Measurements from ENCODE around the gene ROR2.

The ROR2 gene

GRCh38 chr9:91771027-91771426 lies 179.0 kb downstream of the ROR2 start:
- DNase-seq, result peak; percentile 95

DNA sequence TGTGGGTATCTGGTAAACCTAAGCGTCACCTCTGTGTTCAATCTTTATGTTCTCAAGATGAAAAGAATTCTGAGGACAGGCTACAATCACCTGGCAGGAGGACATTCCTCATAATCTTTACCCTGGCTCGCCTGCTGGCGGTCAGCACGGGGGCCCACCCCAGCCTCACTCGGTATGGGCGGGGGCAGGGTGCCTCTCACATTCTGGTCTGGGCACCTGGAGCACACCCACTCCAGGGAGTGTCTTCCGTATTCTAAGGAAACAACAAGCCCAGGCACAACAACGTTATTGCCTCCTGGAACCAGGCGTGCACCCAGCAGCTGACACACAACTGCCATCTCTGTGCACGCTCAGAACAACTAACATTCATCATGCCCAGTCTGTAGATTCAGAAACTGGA lies 179.8 kb downstream of the ROR2 start:
- DNase-seq, result no peak

GRCh38 chr9:91768977-91769916 lies 180.8 kb downstream of the ROR2 start:
- no peak for DNase-seq

DNA sequence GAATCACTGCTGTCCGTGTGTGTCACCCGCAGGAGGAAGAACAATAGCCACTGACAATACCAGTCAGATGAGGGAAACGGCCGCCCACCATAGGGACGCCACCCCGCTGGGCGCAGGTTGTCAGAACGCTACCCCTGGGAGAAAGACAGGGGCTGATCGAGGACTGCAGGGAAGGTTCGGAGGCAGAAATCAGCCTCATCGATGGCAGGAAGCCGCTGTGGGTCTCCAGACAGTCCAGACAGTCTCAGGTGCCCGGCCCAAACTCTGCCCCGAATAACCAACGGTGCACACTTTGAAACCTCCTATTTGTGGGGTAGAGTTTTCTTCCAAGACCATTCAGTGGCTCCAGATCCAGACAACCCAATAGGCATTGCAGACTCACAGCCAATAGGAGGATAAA lies 181.5 kb downstream of the ROR2 start:
- DNase-seq, result no peak

DNA sequence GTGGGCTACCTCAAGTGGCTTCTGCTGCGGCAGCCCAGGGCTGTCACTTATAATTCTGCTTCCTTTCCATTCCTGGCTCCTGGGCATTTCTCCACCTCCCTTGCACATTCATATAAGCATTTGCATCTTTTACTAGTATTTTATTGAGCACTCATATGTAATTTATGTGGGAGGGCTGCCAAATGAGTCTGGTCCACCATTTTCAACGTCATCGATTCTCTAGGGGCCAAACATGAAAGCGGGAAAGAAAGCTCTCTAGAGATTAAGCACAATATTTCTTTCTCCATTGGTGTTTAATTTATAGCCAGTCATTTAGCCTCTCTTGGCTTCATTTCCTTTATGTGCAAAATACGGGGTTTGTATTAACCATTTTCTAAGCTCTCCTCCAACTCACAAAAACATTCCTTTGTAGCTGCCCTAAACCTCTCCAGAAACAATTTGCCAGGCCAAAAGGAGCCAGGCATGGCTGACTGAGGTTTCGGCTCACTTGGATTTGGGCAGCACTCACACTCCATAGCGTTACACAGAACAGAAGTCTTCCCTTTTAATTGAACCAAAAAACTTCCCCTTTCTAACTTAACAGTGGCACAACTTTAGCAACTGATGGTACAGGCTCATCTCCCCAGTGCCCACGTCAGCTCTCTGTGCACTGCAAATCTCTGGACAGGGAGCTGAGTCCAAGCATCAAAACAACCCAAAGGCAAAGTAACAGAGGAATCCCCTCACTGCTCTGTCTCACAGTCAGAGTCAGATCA lies 183.5 kb downstream of the ROR2 start:
- no peak for DNase-seq

DNA sequence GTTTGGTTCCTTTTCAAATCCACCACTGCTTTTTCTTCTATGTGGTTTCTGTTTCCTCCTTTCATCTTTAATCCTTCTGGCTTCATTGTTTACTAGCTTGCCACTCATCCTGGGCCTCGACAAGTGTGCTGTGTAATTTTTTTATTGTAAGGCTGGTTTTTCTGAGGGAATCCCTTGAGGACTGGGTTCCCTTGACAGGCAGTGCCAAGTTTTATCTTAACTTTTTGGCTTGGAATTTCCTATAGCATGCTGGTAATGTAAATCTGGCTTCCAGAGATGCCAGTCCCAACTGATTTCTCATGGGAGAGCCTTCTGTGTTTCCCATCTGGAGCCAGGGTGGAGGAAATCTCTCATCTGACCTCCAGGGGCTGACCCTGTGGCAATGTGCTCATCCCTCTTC lies 184.7 kb downstream of the ROR2 start:
- no peak for DNase-seq

DNA sequence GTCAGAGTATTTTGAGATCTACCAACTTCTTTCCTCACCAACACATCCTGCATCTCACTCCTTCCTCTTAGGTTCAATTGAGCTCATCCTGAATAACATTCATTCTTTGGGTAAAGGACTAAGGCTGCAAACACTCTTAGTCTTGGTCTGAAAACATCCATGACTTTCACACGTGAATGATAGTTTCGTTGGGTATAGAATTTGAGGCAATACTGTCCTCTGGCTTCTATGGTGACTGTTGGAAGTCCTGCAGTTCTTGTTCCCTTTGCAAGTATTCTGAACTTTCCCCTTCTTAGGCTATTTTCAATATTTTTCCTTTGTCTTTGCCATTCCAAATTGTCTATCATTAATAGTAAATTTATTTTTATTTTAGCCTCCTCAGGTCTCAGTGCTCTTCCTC lies 185.4 kb downstream of the ROR2 start:
- no peak for DNase-seq

DNA sequence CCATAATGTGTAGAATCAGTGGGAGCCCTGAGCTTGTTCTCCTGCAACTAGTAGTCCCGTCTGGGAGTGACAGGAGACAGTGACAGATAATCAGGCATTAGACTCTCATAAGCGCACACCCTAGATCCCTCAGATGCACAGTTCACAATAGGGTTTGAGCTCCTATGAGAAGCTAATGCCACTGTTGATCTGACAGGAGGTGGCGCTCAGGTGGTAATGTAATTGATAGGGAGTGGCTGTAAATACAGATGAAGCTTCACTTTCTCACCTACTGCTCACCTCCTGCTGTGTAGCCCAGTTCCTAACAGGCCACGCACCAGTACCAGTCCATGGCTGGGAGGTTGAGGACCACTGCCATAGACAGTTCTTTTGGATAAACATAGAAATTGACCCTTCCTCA lies 188.7 kb downstream of the ROR2 start:
- DNase-seq, result no peak

- no peak for DNase-seq
Observed at GRCh38 chr9:91760906-91761305, 189.1 kb downstream of the ROR2 start.

DNA sequence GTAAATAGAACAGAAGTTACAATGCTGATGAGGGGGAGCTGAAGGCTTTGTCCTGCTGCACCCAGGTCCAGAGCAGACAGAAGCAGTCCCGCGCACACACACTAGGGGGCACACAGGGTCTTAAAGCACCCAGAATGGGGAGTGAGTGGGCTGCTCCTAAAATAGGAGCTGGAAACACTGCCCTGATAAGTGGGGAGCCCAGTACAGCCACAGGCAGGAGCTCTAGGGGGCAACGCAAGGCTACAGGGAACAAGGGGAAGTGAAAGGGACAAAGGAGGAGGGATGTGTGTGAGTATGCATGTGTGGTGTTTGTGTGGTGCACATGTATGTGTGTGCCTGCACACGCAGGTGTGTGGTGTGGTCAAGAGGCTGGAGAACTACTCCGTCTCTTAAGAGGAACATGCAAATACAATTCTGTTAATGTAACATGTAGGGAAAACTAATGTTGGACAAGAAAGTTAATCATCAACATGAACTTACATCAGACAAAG lies 191.5 kb downstream of the ROR2 start:
- DNase-seq, result peak; percentile 77

- no peak for DNase-seq
Observed at GRCh38 chr9:91757782-91758181, 192.2 kb downstream of the ROR2 start.

GRCh38 chr9:91756510-91756780 lies 193.6 kb downstream of the ROR2 start:
- no peak for DNase-seq

DNA sequence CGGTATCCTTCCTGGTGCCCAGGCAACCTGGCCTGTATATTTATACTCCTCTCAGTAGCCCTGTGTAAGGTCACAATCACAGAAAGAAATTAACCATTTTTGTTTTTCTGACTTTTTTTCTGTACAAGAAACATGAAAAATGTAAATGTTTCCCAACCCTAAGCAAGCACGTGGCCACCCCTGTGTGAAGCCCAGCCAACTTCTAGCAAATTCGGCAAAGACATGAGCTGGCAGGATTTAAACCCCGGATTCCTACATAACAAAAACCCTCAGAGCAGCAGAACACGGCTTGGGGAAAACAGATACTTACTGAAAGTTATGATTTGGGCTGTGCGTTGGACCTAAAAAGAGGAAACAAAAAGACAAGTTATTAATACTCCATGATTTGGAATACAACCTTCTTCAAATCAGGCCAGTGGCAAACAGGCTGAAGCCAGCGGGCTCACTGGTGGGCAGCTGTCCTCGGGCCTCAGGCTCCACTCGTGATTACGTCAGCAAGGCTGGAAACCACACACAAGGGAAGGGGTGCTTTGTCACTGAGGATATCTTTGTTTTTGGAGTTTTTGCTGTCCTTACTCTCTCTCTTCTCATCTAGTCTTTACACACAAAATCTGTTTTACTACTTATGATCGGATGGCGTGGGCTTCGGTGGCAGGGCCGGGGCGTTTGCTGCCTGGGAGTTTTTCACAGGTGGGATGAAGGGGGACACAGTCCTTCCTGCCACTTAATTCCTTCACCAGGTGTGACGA lies 194.1 kb downstream of the ROR2 start:
- peak; percentile 23 for DNase-seq

DNA sequence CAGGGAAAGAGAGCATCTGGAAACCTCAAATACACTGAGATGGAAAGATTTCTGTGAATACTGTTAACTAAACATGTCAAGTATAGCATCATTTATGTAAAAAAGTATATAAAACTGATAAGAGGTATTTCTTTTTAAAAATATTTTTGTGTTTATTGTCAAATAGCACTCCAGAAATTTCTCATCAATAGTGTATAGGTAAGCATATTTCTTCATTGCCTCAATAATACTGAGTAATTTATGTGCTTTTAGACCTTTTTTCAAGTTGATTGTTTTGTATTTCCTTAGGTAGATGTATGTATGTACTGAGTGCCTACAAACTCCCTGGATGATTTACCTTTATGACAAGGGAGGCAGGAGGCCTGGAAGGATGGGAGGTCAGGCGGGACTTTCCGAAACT lies 196.3 kb downstream of the ROR2 start:
- DNase-seq, result no peak

DNA sequence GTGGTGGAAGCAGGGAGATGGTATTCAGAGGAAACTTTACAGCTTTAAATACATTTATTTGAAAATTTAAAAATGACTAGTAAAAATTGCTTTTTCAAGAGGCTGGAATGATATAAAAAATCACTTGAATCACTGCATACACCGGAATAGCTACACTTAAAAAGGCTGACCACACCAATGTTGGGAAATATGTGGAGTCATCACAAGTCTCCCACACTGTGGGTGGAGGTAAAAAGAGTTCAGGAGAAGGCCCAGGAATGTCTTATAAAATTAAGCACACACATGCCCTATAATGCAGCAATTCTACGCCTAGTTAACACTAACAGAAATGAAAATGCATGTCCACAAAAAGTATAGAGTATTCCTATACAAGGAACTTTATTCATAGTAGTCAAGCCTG lies 198.1 kb downstream of the ROR2 start:
- peak; percentile 40 for DNase-seq

DNA sequence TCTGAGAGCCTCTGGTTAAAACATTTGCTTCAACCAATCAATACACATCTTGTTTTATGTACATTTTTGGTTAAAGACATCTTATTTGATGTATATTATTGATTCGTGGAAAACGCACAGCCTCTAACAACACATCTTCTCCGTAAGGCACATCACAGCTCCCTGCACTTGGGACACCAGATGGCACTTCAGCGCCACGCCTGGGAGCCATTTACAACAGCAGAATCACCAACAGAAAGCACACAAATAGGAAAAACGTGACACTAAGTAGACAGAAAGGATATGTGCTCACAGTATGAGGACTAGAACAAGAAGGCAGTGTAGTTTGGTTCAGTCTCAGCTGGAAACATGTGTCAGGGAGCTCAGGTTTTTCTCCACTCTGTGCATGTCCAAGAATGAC lies 199.7 kb downstream of the ROR2 start:
- peak; percentile 49 for DNase-seq

GRCh38 chr9:91746904-91747303 lies 203.1 kb downstream of the ROR2 start:
- peak; percentile 47 for DNase-seq

DNA sequence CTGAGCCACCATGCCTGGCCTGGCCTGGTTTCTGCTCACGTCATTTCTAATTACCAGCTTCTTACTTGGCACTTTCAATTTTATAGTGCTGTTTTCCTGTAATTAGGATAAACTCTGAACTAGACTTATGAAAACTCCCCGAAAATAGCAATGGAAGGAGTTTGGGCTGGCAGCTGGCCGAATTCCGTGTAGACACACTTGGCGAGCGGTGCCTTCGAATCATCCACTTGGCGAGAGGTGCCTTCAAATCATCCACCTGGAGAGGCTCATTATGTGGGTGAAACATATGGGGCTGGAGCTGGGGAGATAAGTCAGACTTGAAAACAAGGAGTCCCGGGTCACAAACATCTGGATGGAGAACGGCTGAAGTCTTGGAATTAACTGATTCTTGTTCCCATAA lies 203.7 kb downstream of the ROR2 start:
- DNase-seq, result no peak

GRCh38 chr9:91744114-91744513 lies 205.9 kb downstream of the ROR2 start:
- DNase-seq, result no peak

DNA sequence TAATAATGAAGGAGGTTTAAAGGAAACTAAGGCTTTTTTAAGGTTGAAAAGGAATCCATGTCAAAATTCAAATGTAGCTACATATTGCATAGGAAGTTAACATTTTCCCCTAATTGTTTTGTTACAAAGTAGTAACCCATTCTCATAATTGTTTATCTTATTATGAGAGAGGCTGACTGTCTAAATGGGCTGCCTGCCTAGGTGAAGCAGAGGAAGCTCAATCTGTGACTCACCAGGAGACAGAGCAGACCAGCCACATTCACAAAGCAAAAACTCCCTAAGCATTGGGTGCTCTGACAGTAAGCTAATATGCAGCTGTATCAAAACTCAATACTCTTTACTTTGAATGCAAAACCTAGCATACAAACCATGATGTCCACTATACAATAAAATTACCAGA lies 208.5 kb downstream of the ROR2 start:
- DNase-seq, result peak; percentile 35

DNA sequence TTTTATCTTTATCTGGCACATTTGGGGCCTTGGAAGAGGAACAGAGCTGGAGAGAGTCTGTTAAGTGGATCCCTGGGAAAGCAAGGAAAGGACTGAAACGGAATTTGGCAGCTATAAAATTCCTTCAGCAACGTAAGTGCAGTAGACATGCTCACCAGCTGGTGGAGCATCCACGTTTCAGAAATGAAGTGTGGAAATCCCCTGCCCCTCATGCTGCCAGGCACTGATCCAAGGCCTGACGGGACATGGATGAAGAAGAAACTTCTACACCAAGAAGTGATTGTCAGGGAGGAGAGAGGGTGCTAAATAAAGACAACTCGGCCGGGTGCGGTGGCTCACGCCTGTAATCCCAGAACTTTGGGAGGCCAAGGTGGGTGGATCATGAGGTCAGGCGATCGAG lies 209.3 kb downstream of the ROR2 start:
- peak; percentile 68 for DNase-seq

DNA sequence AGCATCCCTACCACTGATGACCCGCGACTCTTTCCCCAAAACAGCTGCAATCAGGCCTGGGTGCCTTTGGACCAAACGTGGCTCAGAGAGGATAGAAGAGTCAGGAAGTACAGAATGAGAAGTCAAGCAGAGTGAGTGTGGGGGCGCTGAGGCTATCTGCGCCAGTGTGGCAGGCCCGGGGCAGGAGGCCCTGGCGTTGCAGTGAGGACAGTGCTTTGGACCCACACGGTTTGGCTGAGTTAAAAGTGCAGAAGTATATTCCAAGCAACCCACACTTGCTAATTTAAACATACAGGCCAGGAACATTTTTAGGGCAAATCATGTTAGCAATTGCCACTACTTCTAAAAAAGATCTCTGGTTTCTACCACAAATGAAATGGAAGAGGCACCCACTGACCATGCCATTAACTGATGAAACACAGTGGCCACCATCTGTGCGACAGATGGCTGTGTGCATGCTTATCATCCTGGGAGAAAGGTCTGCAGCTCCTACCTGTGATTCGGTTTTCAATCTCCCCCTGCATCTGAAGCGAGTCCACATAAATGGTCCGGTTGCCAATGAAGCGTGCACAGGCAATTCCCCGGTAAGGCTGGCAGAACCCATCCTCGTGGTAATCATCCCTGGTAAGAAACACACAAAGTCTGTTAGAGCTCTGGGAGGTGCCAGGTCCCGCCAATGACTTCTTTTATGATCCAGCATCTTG lies 213.0 kb downstream of the ROR2 start:
- DNase-seq, result no peak

DNA sequence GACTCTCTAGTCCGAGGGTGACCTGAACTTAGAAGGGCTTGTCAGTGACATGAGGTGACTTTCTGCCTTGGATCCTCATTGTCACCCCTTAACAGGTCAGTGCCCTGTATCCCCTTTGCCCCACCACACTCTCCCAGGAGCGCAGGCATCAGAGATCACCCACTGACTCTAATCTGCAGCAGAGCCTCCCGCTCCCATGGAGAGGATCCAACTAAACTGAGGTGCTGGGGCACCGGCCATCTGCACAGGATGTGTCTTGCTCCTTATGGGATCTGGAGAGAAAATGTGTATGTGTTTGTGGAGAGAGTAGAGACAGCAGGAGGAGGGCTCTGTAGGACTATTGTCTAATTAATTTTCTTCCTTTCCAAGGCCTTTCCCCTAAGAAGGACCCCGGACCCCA lies 213.7 kb downstream of the ROR2 start:
- DNase-seq, result no peak

All from fibroblast of skin of scalp (primary cell).